HCT116 (cell line): ENCODE results near the gene FGF6. TPM values are rescaled to one million over a fixed set of nuclear protein-coding genes. Genes with fewer than 3 reads are reported as not detected.

Experiments
- ATAC-seq: fragments of 200-7000 bp; cut with Tn5 transposase; 2 replicates; pipeline ENCODE4 v1.9.1; 2020; ENCODE audit warnings: mild to moderate bottlenecking, moderate library complexity
- BruUV-seq: library from RNA; stranded (reverse); fragments of 400-500 nt; replicated peaks from 2 replicates; lab custom pipeline; 2021; lab: Mats Ljungman, UMichigan
- CTCF ChIA-PET: fragments of 300-600 bp; sonication (Branson Sonifier 250); formaldehyde crosslinking; loops from one replicate; lab custom pipeline; 2021; ENCODE audit warnings: antibody characterized with exemption; lab: Charles Lee
- POLR2A ChIA-PET: fragments of 300-600, 350-600 bp; sonication (Branson Sonifier 250); formaldehyde crosslinking; loops from one replicate; lab custom pipeline; 2021; ENCODE audit warnings: antibody characterized with exemption; lab: Charles Lee
- RAD21 ChIA-PET, 2 experiments: fragments of 300-600 bp; sonication (Branson Sonifier 250); formaldehyde crosslinking; loops; one replicate each; lab custom pipeline; 2023; ENCODE audit warnings: low total read pairs in 2 of 2; ENCODE audit not compliant: uncharacterized antibody in 2 of 2, unreplicated experiment in 2 of 2, low non-redundant PET in 1 of 2; lab: Charles Lee
- DNase-seq: peaks from one replicate; pipeline ENCODE4 v3.0.0-alpha.2; 2010; ENCODE audit warnings: low read depth, low spot score
- H2AFZ ChIP-seq: fragments of 200-600 bp; shearing (Covaris generic), sonication (generic); 2 replicates; pipeline ENCODE4 v1.6.1; 2017; ENCODE audit warnings: low read depth, mixed run types, mixed read lengths, antibody characterized with exemption, low read length; ENCODE audit not compliant: poor library complexity, severe bottlenecking
- H3K27ac ChIP-seq: 2 replicates; pipeline ENCODE4 v1.5.1; 2012; ENCODE audit warnings: low read depth, low read length
- H3K27me3 ChIP-seq: fragments of 200-600 bp; sonication (generic); 2 replicates; pipeline ENCODE4 v1.6.1; 2016; ENCODE audit warnings: mixed run types, low read length, mixed read lengths; ENCODE audit not compliant: insufficient read depth
- H3K36me3 ChIP-seq, 2 experiments: fragments of 200-500 bp in 1 of 2; fragments of 200-600 bp in 1 of 2; sonication (Bioruptor generic) in 1 of 2; sonication (generic) in 1 of 2; 2 replicates each; pipeline versions ENCODE4 v1.5.1 to v1.6.1; 2014 to 2016; ENCODE audit warnings: low read length in 2 of 2, inconsistent platforms in 1 of 2, mixed read lengths in 1 of 2, mixed run types in 1 of 2; ENCODE audit not compliant: insufficient read depth in 2 of 2, control insufficient read depth in 1 of 2
- H3K4me1 ChIP-seq, 2 experiments: fragments of 200-600 bp in 1 of 2; sonication (generic) in 1 of 2; 2 replicates each; pipeline versions ENCODE4 v1.5.1 to v1.6.1; 2012 to 2017; ENCODE audit warnings: low read length in 2 of 2, inconsistent platforms in 1 of 2, mild to moderate bottlenecking in 1 of 2, mixed read lengths in 1 of 2, mixed run types in 1 of 2, moderate library complexity in 1 of 2; ENCODE audit not compliant: insufficient read depth in 2 of 2, control insufficient read depth in 1 of 2
- H3K4me2 ChIP-seq: fragments of 200-600 bp; sonication (generic); 2 replicates; pipeline ENCODE4 v1.6.1; 2017; ENCODE audit warnings: mixed run types, low read length, mixed read lengths
- H3K4me3 ChIP-seq, 2 experiments: fragments of 200-600 bp in 1 of 2; sonication (generic) in 1 of 2; replicated peaks in 1 of 2; 2 replicates each; pipeline ENCODE4 v1.5.1; 2011 to 2016; ENCODE audit warnings: low read length in 2 of 2, control low read depth in 1 of 2, low read depth in 1 of 2, mild to moderate bottlenecking in 1 of 2, mixed read lengths in 1 of 2, mixed run types in 1 of 2
- H3K79me2 ChIP-seq: fragments of 200-600 bp; sonication (generic); 2 replicates; pipeline ENCODE4 v1.6.1; 2017; ENCODE audit warnings: mild to moderate bottlenecking, mixed run types, low read length, moderate library complexity, mixed read lengths; ENCODE audit not compliant: insufficient read depth
- H3K9ac ChIP-seq: fragments of 200-600 bp; sonication (generic); 2 replicates; pipeline ENCODE4 v1.6.1; 2016; ENCODE audit warnings: low read length, mixed read lengths
- H3K9me2 ChIP-seq: fragments of 200-600 bp; sonication (generic), shearing (Covaris generic); 2 replicates; pipeline ENCODE4 v1.6.1; 2017; ENCODE audit warnings: mixed run types, mild to moderate bottlenecking, moderate library complexity; ENCODE audit not compliant: insufficient read depth
- H3K9me3 ChIP-seq, 2 experiments: fragments of 200-500 bp in 1 of 2; fragments of 200-600 bp in 1 of 2; sonication (Bioruptor generic) in 1 of 2; sonication (generic) in 1 of 2; 2 replicates each; pipeline ENCODE4 v1.6.1; 2014 to 2017; ENCODE audit warnings: low read length in 2 of 2, mixed read lengths in 2 of 2, inconsistent platforms in 1 of 2, low read depth in 1 of 2, mild to moderate bottlenecking in 1 of 2, mixed run types in 1 of 2, moderate library complexity in 1 of 2; ENCODE audit not compliant: control insufficient read depth in 1 of 2, insufficient read depth in 1 of 2
- H4K20me1 ChIP-seq: fragments of 200-600 bp; sonication (generic), shearing (Covaris generic); 2 replicates; pipeline ENCODE4 v1.6.1; 2017; ENCODE audit warnings: mixed run types, mild to moderate bottlenecking, moderate library complexity; ENCODE audit not compliant: insufficient read depth
- ATF3 ChIP-seq: IDR thresholded peaks from 2 replicates; pipeline ENCODE4 v1.6.1; 2012
- CEBPB ChIP-seq: IDR thresholded peaks from 2 replicates; pipeline ENCODE4 v1.6.1; 2012; ENCODE audit warnings: low read depth
- ELF1 ChIP-seq: IDR thresholded peaks from 2 replicates; pipeline ENCODE4 v1.6.1; 2012; ENCODE audit warnings: low read depth, borderline replicate concordance
- EZH2 ChIP-seq: fragments of 200-600 bp; sonication (generic); IDR thresholded peaks from 2 replicates; pipeline ENCODE4 v1.6.1; 2017; ENCODE audit warnings: antibody characterized with exemption, mixed run types
- JUND ChIP-seq: IDR thresholded peaks from 2 replicates; pipeline ENCODE4 v1.6.1; 2012
- MAX ChIP-seq: IDR thresholded peaks from 2 replicates; pipeline ENCODE4 v1.6.1; 2012
- POLR2A ChIP-seq: IDR thresholded peaks from 2 replicates; pipeline ENCODE4 v1.7.0; 2011; ENCODE audit warnings: borderline replicate concordance; ENCODE audit not compliant: insufficient read depth, insufficient read length; ENCODE audit errors: extremely low read depth
- POLR2AphosphoS5 ChIP-seq: IDR thresholded peaks from 2 replicates; pipeline ENCODE4 v1.6.1; 2011; ENCODE audit warnings: mild to moderate bottlenecking, low read depth, low read length, moderate library complexity
- RAD21 ChIP-seq: IDR thresholded peaks from 2 replicates; pipeline ENCODE4 v1.6.1; 2012; ENCODE audit warnings: low read depth, mild to moderate bottlenecking
- SIN3A ChIP-seq: IDR thresholded peaks from 2 replicates; pipeline ENCODE4 v1.6.1; 2012; ENCODE audit warnings: low read depth
- SP1 ChIP-seq: IDR thresholded peaks from 2 replicates; pipeline ENCODE4 v1.6.1; 2012; ENCODE audit warnings: low read depth
- SRF ChIP-seq: IDR thresholded peaks from 2 replicates; pipeline ENCODE4 v1.6.1; 2012; ENCODE audit warnings: low read depth
- TCF7L2 ChIP-seq: IDR thresholded peaks from 2 replicates; pipeline ENCODE4 v1.7.0; 2011; ENCODE audit warnings: borderline replicate concordance, inconsistent platforms; ENCODE audit not compliant: insufficient read depth, insufficient read length; ENCODE audit errors: extremely low read depth
- ZFX ChIP-seq: fragments of 450-650 bp; IDR thresholded peaks from 2 replicates; pipeline ENCODE4 v1.6.1; 2017
- ZNF274 ChIP-seq: fragments of 200-500 bp; sonication (Bioruptor generic); IDR thresholded peaks from 2 replicates; pipeline ENCODE4 v1.6.1; 2014; ENCODE audit warnings: mild to moderate bottlenecking, low read depth, low read length, inconsistent platforms
- intact Hi-C: fragments of 100-400 bp; cut with micrococcal nuclease; formaldehyde crosslinking; loops from 2 replicates; pipeline ENCODE4 v1.10.0; 2022
- total RNA-seq: library from RNA; stranded (reverse); gene quantifications from one replicate; pipeline ENCODE4 v1.2.1, GENCODE V29; 2021; ENCODE audit not compliant: unreplicated experiment
- TF ChIP-seq, protein P1 (sequence below): IDR thresholded peaks from 2 replicates; pipeline ENCODE4 v1.6.1; 2011; ENCODE audit warnings: mild to moderate bottlenecking, low read length, moderate library complexity; ENCODE audit not compliant: insufficient replicate concordance; ENCODE audit errors: extremely low read depth
- TF ChIP-seq, protein P2 (sequence below): IDR thresholded peaks from 2 replicates; pipeline ENCODE4 v1.6.1; 2012; ENCODE audit warnings: low read depth

The FGF6 gene
- total RNA-seq, 1 experiment from 2014 or later = not detected

GRCh38 chr12:4472046-4472445 lies 26.4 kb upstream of the FGF6 start:
- Histone ChIP-seq H3K27ac (no peak overlapping the region), H3K27me3 (peaks cover 13% of the 10 kb centered on the region; the same call in 1 of the 2 replicates), H4K20me1 (no peaks in the 10 kb centered on the region), H3K9me2 (no peaks in the 10 kb centered on the region), H3K36me3 (no peaks in the 10 kb centered on the region), H3K9ac (no peak overlapping the region), H3K4me1 (no peaks in the 10 kb centered on the region), H3K79me2 (no peaks in the 10 kb centered on the region), H2AFZ (no peak overlapping the region), H3K4me3 (no peak overlapping the region), H3K4me2 (no peak overlapping the region), H3K9me3 (no peaks in the 10 kb centered on the region)
- DNase-seq = no peak
- intact Hi-C loops = no loop called here
- ChIA-PET CTCF (no interaction called here), POLR2A (no interaction called here), RAD21 (no interaction called here)
- ATAC-seq = no peak
- no TSS peak for BruUV-seq
- TF ChIP-seq ELF1 = no peak

DNA sequence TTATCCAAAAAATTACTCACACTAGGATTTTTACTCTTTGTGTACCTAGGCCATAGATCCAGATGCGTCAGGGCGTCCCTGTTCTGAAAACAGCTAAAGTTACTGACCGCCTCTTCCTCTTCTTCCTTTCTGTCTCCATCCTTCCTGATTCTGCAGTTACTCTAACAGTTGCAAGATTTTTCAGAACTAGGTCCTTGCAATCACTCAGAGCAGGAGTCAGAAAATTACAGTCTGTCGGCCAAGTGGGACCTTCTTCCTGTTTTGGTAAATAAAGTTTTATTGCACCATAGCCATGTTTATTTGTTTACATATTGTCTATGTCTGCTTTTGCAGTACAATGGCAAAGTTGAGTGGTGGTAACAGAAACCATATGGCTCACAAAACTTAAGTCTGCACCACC lies 25.6 kb upstream of the FGF6 start:
- no peaks in the 10 kb centered on the region for H3K4me1 ChIP-seq
- TF ChIP-seq ELF1 (no peak), EZH2 (no peak), SP1 (no peak), RAD21 (no peak), TCF7L2 (no peak), JUND (no peak), POLR2AphosphoS5 (no peak), ZNF274 (no peak), ATF3 (no peak), CEBPB (no peak), SIN3A (no peak), MAX (no peak), POLR2A (no peak), SRF (no peak), ZFX (no peak)
- TF ChIP-seq, protein P1, sequence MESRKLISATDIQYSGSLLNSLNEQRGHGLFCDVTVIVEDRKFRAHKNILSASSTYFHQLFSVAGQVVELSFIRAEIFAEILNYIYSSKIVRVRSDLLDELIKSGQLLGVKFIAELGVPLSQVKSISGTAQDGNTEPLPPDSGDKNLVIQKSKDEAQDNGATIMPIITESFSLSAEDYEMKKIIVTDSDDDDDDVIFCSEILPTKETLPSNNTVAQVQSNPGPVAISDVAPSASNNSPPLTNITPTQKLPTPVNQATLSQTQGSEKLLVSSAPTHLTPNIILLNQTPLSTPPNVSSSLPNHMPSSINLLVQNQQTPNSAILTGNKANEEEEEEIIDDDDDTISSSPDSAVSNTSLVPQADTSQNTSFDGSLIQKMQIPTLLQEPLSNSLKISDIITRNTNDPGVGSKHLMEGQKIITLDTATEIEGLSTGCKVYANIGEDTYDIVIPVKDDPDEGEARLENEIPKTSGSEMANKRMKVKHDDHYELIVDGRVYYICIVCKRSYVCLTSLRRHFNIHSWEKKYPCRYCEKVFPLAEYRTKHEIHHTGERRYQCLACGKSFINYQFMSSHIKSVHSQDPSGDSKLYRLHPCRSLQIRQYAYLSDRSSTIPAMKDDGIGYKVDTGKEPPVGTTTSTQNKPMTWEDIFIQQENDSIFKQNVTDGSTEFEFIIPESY = no peak
- TF ChIP-seq, protein P2, sequence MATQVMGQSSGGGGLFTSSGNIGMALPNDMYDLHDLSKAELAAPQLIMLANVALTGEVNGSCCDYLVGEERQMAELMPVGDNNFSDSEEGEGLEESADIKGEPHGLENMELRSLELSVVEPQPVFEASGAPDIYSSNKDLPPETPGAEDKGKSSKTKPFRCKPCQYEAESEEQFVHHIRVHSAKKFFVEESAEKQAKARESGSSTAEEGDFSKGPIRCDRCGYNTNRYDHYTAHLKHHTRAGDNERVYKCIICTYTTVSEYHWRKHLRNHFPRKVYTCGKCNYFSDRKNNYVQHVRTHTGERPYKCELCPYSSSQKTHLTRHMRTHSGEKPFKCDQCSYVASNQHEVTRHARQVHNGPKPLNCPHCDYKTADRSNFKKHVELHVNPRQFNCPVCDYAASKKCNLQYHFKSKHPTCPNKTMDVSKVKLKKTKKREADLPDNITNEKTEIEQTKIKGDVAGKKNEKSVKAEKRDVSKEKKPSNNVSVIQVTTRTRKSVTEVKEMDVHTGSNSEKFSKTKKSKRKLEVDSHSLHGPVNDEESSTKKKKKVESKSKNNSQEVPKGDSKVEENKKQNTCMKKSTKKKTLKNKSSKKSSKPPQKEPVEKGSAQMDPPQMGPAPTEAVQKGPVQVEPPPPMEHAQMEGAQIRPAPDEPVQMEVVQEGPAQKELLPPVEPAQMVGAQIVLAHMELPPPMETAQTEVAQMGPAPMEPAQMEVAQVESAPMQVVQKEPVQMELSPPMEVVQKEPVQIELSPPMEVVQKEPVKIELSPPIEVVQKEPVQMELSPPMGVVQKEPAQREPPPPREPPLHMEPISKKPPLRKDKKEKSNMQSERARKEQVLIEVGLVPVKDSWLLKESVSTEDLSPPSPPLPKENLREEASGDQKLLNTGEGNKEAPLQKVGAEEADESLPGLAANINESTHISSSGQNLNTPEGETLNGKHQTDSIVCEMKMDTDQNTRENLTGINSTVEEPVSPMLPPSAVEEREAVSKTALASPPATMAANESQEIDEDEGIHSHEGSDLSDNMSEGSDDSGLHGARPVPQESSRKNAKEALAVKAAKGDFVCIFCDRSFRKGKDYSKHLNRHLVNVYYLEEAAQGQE = no peak

More for the DNA sequence above, 25.6 kb upstream of the FGF6 start:
- Histone ChIP-seq H3K79me2 (no peaks in the 10 kb centered on the region), H3K9ac (no peak overlapping the region), H3K4me2 (no peak overlapping the region), H3K4me3 (no peak overlapping the region), H3K27me3 (peaks cover 13% of the 10 kb centered on the region; the same call in 1 of the 2 replicates), H3K36me3 (no peaks in the 10 kb centered on the region), H3K9me2 (no peaks in the 10 kb centered on the region), H3K9me3 (no peaks in the 10 kb centered on the region), H3K27ac (no peak overlapping the region), H4K20me1 (no peaks in the 10 kb centered on the region), H2AFZ (no peak overlapping the region)
- RAD21 ChIA-PET = no interaction called here
- no TSS peak for BruUV-seq
- no peak for DNase-seq
- CTCF ChIA-PET = interaction anchor here (0.6 kb wide), 1 partner anchor 53 kb away, joined by 3 read pairs; no protein-coding TSS in a partner anchor
- POLR2A ChIA-PET = no interaction called here
- intact Hi-C loops = no loop called here
- no peak for ATAC-seq
